Fibroblast of lung (primary cell): Measurements from ENCODE around the gene NONO.
"Not testable (repeated sequence)": the region's sequence is repeated elsewhere in the genome, so short reads cannot be mapped to it uniquely, and the experiment has no call there.

Experiments
- CTCF ChIP-seq, 2 donors: IDR thresholded peaks in 1 of 2; conservative IDR thresholded peaks in 1 of 2; 1 replicate in 1 of 2; 2 replicates in 1 of 2; pipeline ENCODE4 v1.5.1; 2011 to 2012; ENCODE audit warnings: low read length in 2 of 2, control low read depth in 1 of 2, inconsistent platforms in 1 of 2, low read depth in 1 of 2, mild to moderate bottlenecking in 1 of 2
- EZH2 ChIP-seq: IDR thresholded peaks from 2 replicates; pipeline ENCODE4 v1.5.1; 2012; ENCODE audit warnings: low read length, control low read depth, mild to moderate bottlenecking; ENCODE audit errors: missing control alignments

DNA sequence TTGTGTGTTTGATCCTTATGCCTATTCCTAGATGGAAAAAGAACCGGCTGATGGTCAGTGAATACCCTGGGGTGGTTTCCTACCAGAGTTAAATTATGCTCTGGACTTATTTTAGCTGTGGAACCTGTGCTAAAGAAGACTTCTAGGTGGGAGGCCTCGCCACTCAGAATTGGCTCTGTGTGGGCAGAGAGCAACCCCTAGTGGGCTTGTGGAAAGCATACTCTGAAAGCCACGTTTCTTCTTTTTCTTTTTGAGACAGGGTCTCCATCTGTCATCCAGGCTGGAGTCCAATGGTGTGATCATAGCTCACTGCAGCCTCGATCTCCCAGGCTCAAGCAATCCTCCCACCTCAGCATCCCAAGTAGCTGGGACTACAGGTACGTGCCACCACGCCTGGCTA lies 66.4 kb downstream of the NONO start:
- TF ChIP-seq CTCF (conservative IDR thresholded peaks at IDR 0.05 in 1 of 2, IDR thresholded peaks at IDR 0.05 in 1 of 2; ENCODE audit: low read depth in 1 of 2, low read length in 2 of 2); EZH2: not testable (repeated sequence)
